ENCODE data around the gene VPS4A.

DNA sequence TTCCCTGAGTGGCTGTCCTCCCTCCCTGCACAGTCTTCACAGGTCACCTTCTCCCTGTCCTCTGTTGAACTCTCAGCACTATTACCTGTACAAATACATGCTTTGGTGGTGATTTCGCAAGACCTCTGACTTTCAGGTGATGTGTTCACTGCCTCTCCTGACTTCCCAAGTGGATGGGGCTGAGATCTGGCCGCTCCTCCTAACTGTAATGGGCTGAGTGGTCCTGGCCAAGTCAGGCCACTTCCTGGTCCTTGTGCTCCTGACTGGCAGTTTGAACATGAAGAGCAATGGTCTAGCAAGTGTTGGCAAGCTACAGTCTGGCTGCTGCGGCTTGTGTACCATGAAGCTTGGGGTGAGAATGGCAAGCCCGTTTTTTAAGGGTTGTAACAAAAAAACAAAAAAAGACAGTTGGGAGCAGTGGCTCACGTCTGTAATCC lies 52.1 kb downstream of the VPS4A start:
- no peak for TF ChIP-seq EZH2 (IDR thresholded peaks at IDR 0.05)
- TF ChIP-seq POLR2AphosphoS5 (IDR thresholded peaks at IDR 0.05; ENCODE audit: borderline replicate concordance, low read depth, low read length) = no peak
- no peak for TF ChIP-seq FOXP2 (optimal IDR thresholded peaks at IDR 0.05; ENCODE audit: control extremely low read depth, extremely low read length, insufficient read depth)

All from SK-N-MC (cell line).